Lung (tissue), 16 donors: Measurements from ENCODE around the gene TOPAZ1. TPM values are rescaled to one million over a fixed set of nuclear protein-coding genes. Genes with fewer than 3 reads are reported as not detected.

Experiments used
- ATAC-seq: fragments of 200-7000 bp; cut with Tn5 transposase; one replicate; pipeline ENCODE4 v1.9.1; 2020; ENCODE audit warnings: moderate number of reproducible peaks; ENCODE audit not compliant: insufficient read depth, low FRiP score
- DNase-seq, 3 donors: peaks; one replicate each; pipeline ENCODE4 v3.0.0-alpha.2; 2013 to 2017
- H3K27ac ChIP-seq, 2 donors: one replicate each; pipeline ENCODE4 v1.5.1; 2013; ENCODE audit warnings: mild to moderate bottlenecking in 2 of 2, moderate library complexity in 2 of 2, control low read depth in 1 of 2, inconsistent platforms in 1 of 2, low read depth in 1 of 2, low read length in 1 of 2
- H3K27me3 ChIP-seq, 3 donors: one replicate each; pipeline ENCODE4 v1.5.1; 2013; ENCODE audit warnings: low read length in 2 of 3; ENCODE audit not compliant: control insufficient read depth in 3 of 3, insufficient read depth in 3 of 3
- H3K36me3 ChIP-seq, 4 donors: one replicate each; pipeline ENCODE4 v1.5.1; 2013; ENCODE audit warnings: low read length in 4 of 4, mild to moderate bottlenecking in 1 of 4, moderate library complexity in 1 of 4; ENCODE audit not compliant: control insufficient read depth in 4 of 4, insufficient read depth in 4 of 4
- H3K4me1 ChIP-seq, 5 donors: one replicate each; pipeline ENCODE4 v1.5.1; 2013; ENCODE audit warnings: low read length in 5 of 5, mild to moderate bottlenecking in 2 of 5, moderate library complexity in 1 of 5; ENCODE audit not compliant: control insufficient read depth in 5 of 5, insufficient read depth in 5 of 5
- H3K4me3 ChIP-seq: one replicate; pipeline ENCODE4 v1.5.1; 2013; ENCODE audit warnings: mild to moderate bottlenecking, control low read depth, moderate library complexity
- H3K9ac ChIP-seq, 2 donors: one replicate each; pipeline ENCODE4 v1.5.1; 2013; ENCODE audit warnings: low read length in 2 of 2, control low read depth in 1 of 2; ENCODE audit not compliant: insufficient read depth in 1 of 2
- H3K9me3 ChIP-seq, 4 donors: one replicate each; pipeline ENCODE4 v1.5.1; 2013; ENCODE audit warnings: low read length in 3 of 4, mild to moderate bottlenecking in 1 of 4, moderate library complexity in 1 of 4; ENCODE audit not compliant: control insufficient read depth in 4 of 4, insufficient read depth in 3 of 4
- WGBS, 2 donors: extraction: QIAGEN DNeasy Blood & Tissue Kit; methylation state at CpG; one replicate each; pipeline ENCODE4 v1.1.7; 2013; 5-methylcytosine and 5-hydroxymethylcytosine counted together
- long read RNA-seq, 5 donors: transcript quantifications; one replicate each; lab custom pipeline, GENCODE V29; 2026
- polyA plus RNA-seq, 2 donors: library from polyadenylated mRNA; stranded (reverse); fragments of 200-250 nt; gene quantifications; one replicate each; pipeline ENCODE4 v1.2.1, GENCODE V29; 2013
- total RNA-seq, 2 donors: library from RNA; depleted of rRNA in 1 of 2; stranded (reverse); fragments of >200 nt in 1 of 2; gene quantifications; one replicate each; pipeline ENCODE4 v1.2.1, GENCODE V29; 2014 to 2021
- TF ChIP-seq, protein P1 (sequence below): IDR thresholded peaks from 2 replicates; pipeline ENCODE4 v1.5.1; 2012; ENCODE audit warnings: mild to moderate bottlenecking; ENCODE audit errors: control extremely low read depth, extremely low read depth
- donor health status: control.
- donor health status: control.
- donor health status: Bipolar disorder and iron deficiency.
- donor health status: healthy.
- donor health status: DM: yes; HTN: yes; CAD: no.

Gene TOPAZ1
- total RNA-seq (not detected), polyA plus RNA-seq (not detected)
- long read RNA-seq, donor 1 = 0 reads
- long read RNA-seq, donor 2 = 0 reads
- long read RNA-seq, donor 3 = 0 reads
- long read RNA-seq, donor 4 = 0 reads
- long read RNA-seq, donor 5 = 0 reads

DNA sequence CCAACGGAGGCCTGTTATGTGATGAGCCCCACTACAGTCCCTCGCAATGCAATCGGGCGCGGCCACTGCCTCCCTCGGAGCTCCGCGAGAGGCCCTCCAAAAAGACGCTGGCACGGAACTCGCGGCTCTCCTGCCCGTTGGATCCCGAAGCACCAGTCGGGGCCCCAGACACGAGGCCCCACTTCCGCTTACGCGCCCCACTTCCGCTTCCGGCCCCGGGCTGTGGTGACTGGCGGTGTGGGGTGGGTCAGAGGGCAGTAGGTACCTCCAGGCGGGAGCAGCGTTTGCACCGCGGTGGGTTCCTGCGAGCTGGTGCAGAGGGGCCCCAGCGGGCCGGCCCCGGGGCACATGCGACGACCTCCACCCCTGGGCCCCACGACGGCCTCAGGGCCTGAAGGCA lies at the start of gene TOPAZ1:
TOPAZ1 (plus strand) TSS at position 181 of the 400 bp plus-strand sequence; CDS start at position 349, 168 bp downstream.
- Histone ChIP-seq H3K9ac (no peak within 1 kb of the TSS), H3K27me3 (no peaks in the 10 kb centered on the region), H3K36me3 (no peaks in the 10 kb centered on the region), H3K4me1 (no peaks in the 10 kb centered on the region), H3K9me3 (no peaks in the 10 kb centered on the region), H3K27ac (no peak within 1 kb of the TSS), H3K4me3 (no peak within 1 kb of the TSS)
- ATAC-seq (no peak), DNase-seq (no peak)
- WGBS, 2 donors = 95 to 98% methylated on average over 35 of the region's 35 CpGs
- TF ChIP-seq, protein P1, sequence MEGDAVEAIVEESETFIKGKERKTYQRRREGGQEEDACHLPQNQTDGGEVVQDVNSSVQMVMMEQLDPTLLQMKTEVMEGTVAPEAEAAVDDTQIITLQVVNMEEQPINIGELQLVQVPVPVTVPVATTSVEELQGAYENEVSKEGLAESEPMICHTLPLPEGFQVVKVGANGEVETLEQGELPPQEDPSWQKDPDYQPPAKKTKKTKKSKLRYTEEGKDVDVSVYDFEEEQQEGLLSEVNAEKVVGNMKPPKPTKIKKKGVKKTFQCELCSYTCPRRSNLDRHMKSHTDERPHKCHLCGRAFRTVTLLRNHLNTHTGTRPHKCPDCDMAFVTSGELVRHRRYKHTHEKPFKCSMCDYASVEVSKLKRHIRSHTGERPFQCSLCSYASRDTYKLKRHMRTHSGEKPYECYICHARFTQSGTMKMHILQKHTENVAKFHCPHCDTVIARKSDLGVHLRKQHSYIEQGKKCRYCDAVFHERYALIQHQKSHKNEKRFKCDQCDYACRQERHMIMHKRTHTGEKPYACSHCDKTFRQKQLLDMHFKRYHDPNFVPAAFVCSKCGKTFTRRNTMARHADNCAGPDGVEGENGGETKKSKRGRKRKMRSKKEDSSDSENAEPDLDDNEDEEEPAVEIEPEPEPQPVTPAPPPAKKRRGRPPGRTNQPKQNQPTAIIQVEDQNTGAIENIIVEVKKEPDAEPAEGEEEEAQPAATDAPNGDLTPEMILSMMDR = no peak

DNA sequence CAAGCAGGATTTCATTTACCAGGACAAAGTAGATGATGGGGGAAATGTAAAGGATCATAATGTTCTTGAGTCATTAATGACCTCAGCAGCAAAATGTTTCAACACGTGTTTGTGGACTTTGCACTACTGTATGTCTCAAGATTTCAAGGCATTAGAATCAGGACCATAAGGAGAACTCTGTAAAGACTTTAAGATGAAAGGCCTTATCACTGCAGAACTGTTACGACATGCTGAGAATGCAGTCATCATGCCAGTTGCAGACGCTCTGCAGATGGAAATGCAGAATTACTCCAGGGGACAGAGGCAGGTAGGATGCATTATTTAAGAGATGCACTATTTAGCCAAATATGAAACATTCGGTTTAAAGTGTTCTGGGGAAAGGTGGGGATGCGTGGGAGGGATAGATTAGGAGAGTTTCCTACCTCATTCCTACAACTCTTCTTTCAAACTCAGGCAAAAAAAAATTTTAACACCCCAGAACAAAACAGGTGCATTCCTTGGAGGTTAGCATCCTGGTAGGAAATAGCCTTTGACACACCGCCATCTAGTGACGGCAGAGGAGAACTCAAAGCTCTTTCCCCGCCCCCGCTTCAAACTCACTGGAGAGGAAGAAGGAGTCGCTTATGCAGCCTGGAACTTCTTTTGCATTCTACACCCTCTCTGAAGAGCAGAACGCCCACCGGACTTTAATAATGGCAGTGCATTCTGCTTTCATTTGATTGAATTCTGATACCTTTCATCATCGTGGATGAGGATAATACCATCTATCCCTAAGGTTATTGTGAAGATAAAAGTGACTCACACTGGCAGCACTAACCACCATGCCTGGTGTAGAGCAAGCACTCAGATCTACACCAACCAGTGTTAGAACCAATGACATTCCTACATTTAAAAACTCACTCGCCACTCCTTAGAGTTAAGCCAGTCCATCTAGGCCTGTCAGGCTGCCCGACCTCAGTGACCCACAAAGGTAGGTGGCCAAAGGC lies 43.1 kb upstream of the TOPAZ1 start:
- H3K4me3 ChIP-seq = no peak overlapping the region

DNA sequence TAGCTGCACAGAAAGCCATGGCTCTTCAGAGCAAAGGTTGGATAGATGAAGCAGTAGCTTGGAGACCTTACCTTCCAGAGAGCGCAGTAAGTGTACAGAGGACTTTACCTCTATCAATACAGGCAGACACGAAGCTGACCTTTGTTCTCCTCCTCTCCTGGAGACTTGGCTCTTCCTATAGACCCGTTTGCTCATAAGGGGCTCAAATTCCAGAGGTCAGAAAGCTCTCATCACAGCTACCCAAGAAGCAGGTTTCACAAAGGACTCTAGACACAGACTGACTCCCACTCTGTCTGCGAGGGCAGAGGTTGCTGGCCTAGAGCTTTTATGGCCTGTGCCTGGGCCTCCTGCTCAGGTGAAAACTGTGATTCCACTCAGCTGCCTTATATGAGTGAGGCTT lies 35.4 kb upstream of the TOPAZ1 start:
- no peak for DNase-seq

More for the DNA sequence above, 43.1 kb upstream of the TOPAZ1 start:
- Histone ChIP-seq H3K4me1 (no peaks in the 10 kb centered on the region), H3K27ac (no peak overlapping the region), H3K27me3 (no peaks in the 10 kb centered on the region), H3K36me3 (no peaks in the 10 kb centered on the region), H3K9me3 (no peaks in the 10 kb centered on the region), H3K9ac (no peak overlapping the region)
- WGBS, 2 donors = 17 to 19% methylated on average over 15 of the region's 15 CpGs
- TF ChIP-seq, protein P1 = peak; percentile 77
- DNase-seq (peak; percentile 72 to 80 (median 79)), ATAC-seq (peak; percentile 78)

More for the DNA sequence above, 35.4 kb upstream of the TOPAZ1 start:
- Histone ChIP-seq H3K27ac (no peak overlapping the region), H3K9me3 (no peaks in the 10 kb centered on the region), H3K4me1 (no peaks in the 10 kb centered on the region), H3K4me3 (no peak overlapping the region), H3K36me3 (no peaks in the 10 kb centered on the region), H3K9ac (no peak overlapping the region), H3K27me3 (no peaks in the 10 kb centered on the region)
- WGBS, 2 donors = 77 to 90% methylated on average over 4 of the region's 4 CpGs
- ATAC-seq = no peak
- TF ChIP-seq, protein P1 = no peak
